Measurements from ENCODE around the gene MED9. TPM values are rescaled to one million over a fixed set of nuclear protein-coding genes. Genes with fewer than 3 reads are reported as not detected.

MED9 gene
- total and polyA plus RNA-seq, 2 donors: 14.3 TPM

GRCh38 chr17:17495536-17496188, 18.9 kb downstream of the MED9 start:
- peak in 3 of 9 donors; percentile 19 to 63 (median 42) for DNase-seq (ENCODE audit: low read depth in 6 of 9, low spot score in 9 of 9)
- peak overlapping the region in 1 of 2 donors; percentile 54 for H3K27ac ChIP-seq (ENCODE audit: low read depth in 1 of 2, low read length in 1 of 2)
- H3K9me3 ChIP-seq (ENCODE audit: control insufficient read depth in 2 of 2, insufficient read depth in 1 of 2, low read length in 1 of 2): peaks cover 0 to 2% of the 10 kb centered on the region in 2 donors
- H3K27me3 ChIP-seq (ENCODE audit: control insufficient read depth in 2 of 2, insufficient read depth in 1 of 2, low read length in 1 of 2): peaks cover 17 to 27% of the 10 kb centered on the region in 2 donors
- peaks cover 27 to 30% of the 10 kb centered on the region in 2 donors for H3K36me3 ChIP-seq (ENCODE audit: control insufficient read depth in 2 of 2, insufficient read depth in 2 of 2, low read length in 1 of 2)
- H3K4me3 ChIP-seq (ENCODE audit: low read length in 2 of 2): peak overlapping the region; percentile 73 to 75
- WGBS: 1% methylated on average over 65 of the region's 65 CpGs
- peaks cover 10 to 39% of the 10 kb centered on the region in 2 donors for H3K4me1 ChIP-seq (ENCODE audit: control insufficient read depth in 2 of 2, insufficient read depth in 2 of 2, low read length in 2 of 2)

DNA sequence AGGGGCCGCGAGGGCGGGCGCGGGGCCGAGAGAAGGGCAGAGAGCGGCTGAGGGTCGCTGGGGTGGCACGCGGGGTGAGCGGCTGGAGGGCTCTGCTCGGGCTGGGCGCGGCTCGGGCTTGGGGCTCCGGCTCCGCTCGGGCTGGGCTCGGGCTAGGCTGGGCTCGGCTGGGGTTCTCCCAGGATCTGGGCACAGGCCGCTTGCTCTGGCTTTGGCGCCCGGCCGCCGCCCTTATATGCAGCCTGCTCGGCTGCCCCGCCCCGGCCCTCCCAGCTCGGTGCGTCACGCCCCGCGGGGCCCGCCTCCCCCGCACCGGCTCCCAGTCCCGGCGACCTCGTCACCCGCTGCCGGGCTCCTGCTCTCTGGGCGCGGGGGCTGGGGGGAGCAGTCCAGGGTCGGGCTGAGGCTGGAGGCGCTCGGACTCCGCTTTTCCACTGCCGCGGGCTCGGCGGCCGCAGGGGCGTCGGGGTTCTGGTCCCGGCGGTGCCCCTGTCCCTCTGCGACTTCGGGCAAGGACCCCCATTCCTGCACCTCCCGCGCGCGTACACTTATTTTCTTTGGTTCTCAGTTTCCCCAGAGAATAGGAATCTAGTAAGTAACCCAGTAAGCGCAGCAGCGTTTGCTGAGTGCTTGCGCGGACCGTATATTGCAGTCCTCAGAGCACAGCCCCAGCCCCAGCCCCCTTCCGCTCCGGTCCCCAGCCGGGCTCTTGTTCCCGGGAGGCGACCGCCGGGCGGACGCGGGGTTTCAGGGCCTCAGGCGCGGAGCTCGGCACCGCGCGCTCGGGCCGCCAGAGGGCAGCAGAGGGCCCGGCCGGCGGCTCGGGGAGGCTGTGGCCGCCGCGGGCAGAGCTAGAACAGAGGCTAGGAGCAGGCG, 19.6 kb downstream of the MED9 start, which contains the start of gene RASD1:
Gene RASD1 (minus strand): TSS at position 207 of the 876 bp plus-strand sequence. CDS start 214 bp downstream, outside the sequence.
- DNase-seq (ENCODE audit: low read depth in 6 of 9, low spot score in 9 of 9): peak; percentile 60 to 91 (median 81)
- H3K27ac ChIP-seq (ENCODE audit: low read depth in 1 of 2, low read length in 1 of 2): peak within 1 kb of the TSS; percentile 72 to 91
- peaks cover 10 to 39% of the 10 kb centered on the region in 2 donors for H3K4me1 ChIP-seq (ENCODE audit: control insufficient read depth in 2 of 2, insufficient read depth in 2 of 2, low read length in 2 of 2)
- peaks cover 17 to 27% of the 10 kb centered on the region in 2 donors for H3K27me3 ChIP-seq (ENCODE audit: control insufficient read depth in 2 of 2, insufficient read depth in 1 of 2, low read length in 1 of 2)
- H3K4me3 ChIP-seq (ENCODE audit: low read length in 2 of 2): peak within 1 kb of the TSS; percentile 73 to 75
- H3K9me3 ChIP-seq (ENCODE audit: control insufficient read depth in 2 of 2, insufficient read depth in 1 of 2, low read length in 1 of 2): peaks cover 0 to 2% of the 10 kb centered on the region in 2 donors
- under 1% methylated on average over 93 of the region's 93 CpGs for WGBS
- peaks cover 20 to 22% of the 10 kb centered on the region in 2 donors for H3K36me3 ChIP-seq (ENCODE audit: control insufficient read depth in 2 of 2, insufficient read depth in 2 of 2, low read length in 1 of 2)

GRCh38 chr17:17497065-17497844, 20.5 kb downstream of the MED9 start:
- Histone ChIP-seq H3K27me3 (ENCODE audit: control insufficient read depth in 2 of 2, insufficient read depth in 1 of 2, low read length in 1 of 2) (peaks cover 17 to 27% of the 10 kb centered on the region in 2 donors), H3K36me3 (ENCODE audit: control insufficient read depth in 2 of 2, insufficient read depth in 2 of 2, low read length in 1 of 2) (peaks cover 12 to 14% of the 10 kb centered on the region in 2 donors), H3K4me1 (ENCODE audit: control insufficient read depth in 2 of 2, insufficient read depth in 2 of 2, low read length in 2 of 2) (peaks cover 10 to 32% of the 10 kb centered on the region in 2 donors), H3K9me3 (ENCODE audit: control insufficient read depth in 2 of 2, insufficient read depth in 1 of 2, low read length in 1 of 2) (peaks cover 0 to 2% of the 10 kb centered on the region in 2 donors), H3K4me3 (ENCODE audit: low read length in 2 of 2) (peak overlapping the region; percentile 73 to 75), H3K27ac (ENCODE audit: low read depth in 1 of 2, low read length in 1 of 2) (peak overlapping the region in 1 of 2 donors; percentile 72)
- 51% methylated on average over 19 of the region's 19 CpGs for WGBS
- DNase-seq (ENCODE audit: low read depth in 6 of 9, low spot score in 9 of 9): no peak

DNA sequence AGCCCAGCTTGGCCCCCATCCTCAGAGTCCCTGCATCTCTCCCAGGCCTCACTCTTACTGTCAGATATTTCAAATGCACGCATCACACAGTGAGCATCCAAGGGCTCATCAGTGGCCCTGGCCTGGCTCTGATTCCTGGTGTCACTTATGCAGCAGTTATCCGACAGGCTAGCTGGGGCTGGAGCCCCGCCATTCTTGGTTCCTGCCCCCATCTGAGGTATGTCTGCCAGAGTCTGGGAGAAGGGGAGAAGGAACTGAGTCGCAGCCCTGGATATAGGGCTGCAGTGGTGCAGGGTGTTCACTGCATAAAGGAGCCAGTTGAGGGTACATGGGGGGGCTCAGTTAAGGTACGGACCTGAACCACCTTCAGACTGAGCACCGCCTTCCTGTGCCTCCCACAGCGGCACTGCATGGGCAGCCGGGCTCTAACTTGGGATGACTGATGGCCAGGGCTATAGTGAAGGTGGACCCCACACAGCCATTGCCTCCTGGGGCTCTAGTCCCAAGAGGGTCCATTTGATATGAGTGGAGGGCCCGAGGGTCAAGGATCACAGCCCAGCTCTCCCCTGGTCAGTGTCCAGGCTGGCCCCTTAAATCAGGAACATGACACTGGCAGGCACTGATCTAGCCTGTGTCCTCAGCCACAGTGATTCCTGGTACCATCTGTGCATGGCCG, 21.2 kb downstream of the MED9 start:
- DNase-seq (ENCODE audit: low read depth in 6 of 9, low spot score in 9 of 9): no peak
- WGBS: 98% methylated on average over 10 of the region's 10 CpGs

GRCh38 chr17:17498606-17499301, 22.0 kb downstream of the MED9 start:
- H3K4me1 ChIP-seq (ENCODE audit: control insufficient read depth in 2 of 2, insufficient read depth in 2 of 2, low read length in 2 of 2): peaks cover 10 to 21% of the 10 kb centered on the region in 2 donors
- no peak for DNase-seq (ENCODE audit: low read depth in 6 of 9, low spot score in 9 of 9)
- peaks cover 0 to 1% of the 10 kb centered on the region in 2 donors for H3K36me3 ChIP-seq (ENCODE audit: control insufficient read depth in 2 of 2, insufficient read depth in 2 of 2, low read length in 1 of 2)
- peaks cover 0 to 2% of the 10 kb centered on the region in 2 donors for H3K9me3 ChIP-seq (ENCODE audit: control insufficient read depth in 2 of 2, insufficient read depth in 1 of 2, low read length in 1 of 2)
- H3K27ac ChIP-seq (ENCODE audit: low read depth in 1 of 2, low read length in 1 of 2): no peak overlapping the region
- no peak overlapping the region for H3K4me3 ChIP-seq (ENCODE audit: low read length in 2 of 2)
- 96% methylated on average over 16 of the region's 16 CpGs for WGBS
- H3K27me3 ChIP-seq (ENCODE audit: control insufficient read depth in 2 of 2, insufficient read depth in 1 of 2, low read length in 1 of 2): peaks cover 17 to 25% of the 10 kb centered on the region in 2 donors

More for the DNA sequence above, 21.2 kb downstream of the MED9 start:
- Histone ChIP-seq H3K4me1 (ENCODE audit: control insufficient read depth in 2 of 2, insufficient read depth in 2 of 2, low read length in 2 of 2) (peaks cover 10 to 28% of the 10 kb centered on the region in 2 donors), H3K9me3 (ENCODE audit: control insufficient read depth in 2 of 2, insufficient read depth in 1 of 2, low read length in 1 of 2) (peaks cover 0 to 2% of the 10 kb centered on the region in 2 donors), H3K27ac (ENCODE audit: low read depth in 1 of 2, low read length in 1 of 2) (no peak overlapping the region), H3K27me3 (ENCODE audit: control insufficient read depth in 2 of 2, insufficient read depth in 1 of 2, low read length in 1 of 2) (peaks cover 17 to 27% of the 10 kb centered on the region in 2 donors), H3K4me3 (ENCODE audit: low read length in 2 of 2) (no peak overlapping the region), H3K36me3 (ENCODE audit: control insufficient read depth in 2 of 2, insufficient read depth in 2 of 2, low read length in 1 of 2) (peaks cover 6% of the 10 kb centered on the region in 2 donors)

GRCh38 chr17:17499402-17500145, 22.8 kb downstream of the MED9 start:
- no peak overlapping the region for H3K27ac ChIP-seq (ENCODE audit: low read depth in 1 of 2, low read length in 1 of 2)
- no peak overlapping the region for H3K4me3 ChIP-seq (ENCODE audit: low read length in 2 of 2)
- peaks cover 8 to 16% of the 10 kb centered on the region in 2 donors for H3K4me1 ChIP-seq (ENCODE audit: control insufficient read depth in 2 of 2, insufficient read depth in 2 of 2, low read length in 2 of 2)
- DNase-seq (ENCODE audit: low read depth in 6 of 9, low spot score in 9 of 9): no peak
- H3K36me3 ChIP-seq (ENCODE audit: control insufficient read depth in 2 of 2, insufficient read depth in 2 of 2, low read length in 1 of 2): no peaks in the 10 kb centered on the region
- WGBS: 93% methylated on average over 17 of the region's 17 CpGs
- H3K27me3 ChIP-seq (ENCODE audit: control insufficient read depth in 2 of 2, insufficient read depth in 1 of 2, low read length in 1 of 2): peaks cover 14 to 22% of the 10 kb centered on the region in 2 donors
- peaks cover 0 to 2% of the 10 kb centered on the region in 2 donors for H3K9me3 ChIP-seq (ENCODE audit: control insufficient read depth in 2 of 2, insufficient read depth in 1 of 2, low read length in 1 of 2)

DNA sequence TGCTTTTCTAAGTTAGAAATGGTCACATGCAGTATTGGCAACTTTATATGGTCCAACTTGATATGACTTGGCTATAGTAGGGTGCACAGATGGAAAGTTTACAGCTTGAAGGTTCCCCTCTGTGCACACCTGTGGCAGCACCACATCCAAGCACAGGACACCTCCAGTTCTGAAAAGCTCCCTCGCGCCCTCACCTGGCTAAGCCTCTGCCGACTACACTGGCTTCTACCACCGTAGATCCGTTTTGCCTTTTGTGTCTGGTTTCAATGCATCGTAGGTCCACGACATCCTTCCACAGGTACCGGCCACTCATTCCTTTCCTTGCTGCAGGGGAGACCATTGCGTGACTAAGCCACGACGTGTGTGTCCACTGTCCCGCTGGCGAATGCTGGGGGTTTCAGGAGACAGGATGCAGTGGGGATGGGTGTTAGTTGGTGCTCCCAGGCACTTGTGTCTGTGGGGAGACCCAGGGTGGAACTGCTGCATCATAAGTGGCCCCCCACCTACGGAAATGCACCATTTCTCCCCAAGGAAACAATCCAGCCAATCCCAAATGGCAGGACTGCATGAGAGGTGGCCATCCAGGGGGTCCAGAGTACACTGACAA, 24.3 kb downstream of the MED9 start:
- H3K36me3 ChIP-seq (ENCODE audit: control insufficient read depth in 2 of 2, insufficient read depth in 2 of 2, low read length in 1 of 2): no peaks in the 10 kb centered on the region
- no peak for DNase-seq (ENCODE audit: low read depth in 6 of 9, low spot score in 9 of 9)
- H3K9me3 ChIP-seq (ENCODE audit: control insufficient read depth in 2 of 2, insufficient read depth in 1 of 2, low read length in 1 of 2): peaks cover 0 to 2% of the 10 kb centered on the region in 2 donors
- H3K27ac ChIP-seq (ENCODE audit: low read depth in 1 of 2, low read length in 1 of 2): no peak overlapping the region
- peaks cover under 1 to 7% of the 10 kb centered on the region in 2 donors for H3K27me3 ChIP-seq (ENCODE audit: control insufficient read depth in 2 of 2, insufficient read depth in 1 of 2, low read length in 1 of 2)
- WGBS: 82% methylated on average over 14 of the region's 14 CpGs
- H3K4me1 ChIP-seq (ENCODE audit: control insufficient read depth in 2 of 2, insufficient read depth in 2 of 2, low read length in 2 of 2): peaks cover 0 to 7% of the 10 kb centered on the region in 2 donors
- H3K4me3 ChIP-seq (ENCODE audit: low read length in 2 of 2): no peak overlapping the region
